Measurements from ENCODE around the gene CTRL.

The CTRL gene

DNA sequence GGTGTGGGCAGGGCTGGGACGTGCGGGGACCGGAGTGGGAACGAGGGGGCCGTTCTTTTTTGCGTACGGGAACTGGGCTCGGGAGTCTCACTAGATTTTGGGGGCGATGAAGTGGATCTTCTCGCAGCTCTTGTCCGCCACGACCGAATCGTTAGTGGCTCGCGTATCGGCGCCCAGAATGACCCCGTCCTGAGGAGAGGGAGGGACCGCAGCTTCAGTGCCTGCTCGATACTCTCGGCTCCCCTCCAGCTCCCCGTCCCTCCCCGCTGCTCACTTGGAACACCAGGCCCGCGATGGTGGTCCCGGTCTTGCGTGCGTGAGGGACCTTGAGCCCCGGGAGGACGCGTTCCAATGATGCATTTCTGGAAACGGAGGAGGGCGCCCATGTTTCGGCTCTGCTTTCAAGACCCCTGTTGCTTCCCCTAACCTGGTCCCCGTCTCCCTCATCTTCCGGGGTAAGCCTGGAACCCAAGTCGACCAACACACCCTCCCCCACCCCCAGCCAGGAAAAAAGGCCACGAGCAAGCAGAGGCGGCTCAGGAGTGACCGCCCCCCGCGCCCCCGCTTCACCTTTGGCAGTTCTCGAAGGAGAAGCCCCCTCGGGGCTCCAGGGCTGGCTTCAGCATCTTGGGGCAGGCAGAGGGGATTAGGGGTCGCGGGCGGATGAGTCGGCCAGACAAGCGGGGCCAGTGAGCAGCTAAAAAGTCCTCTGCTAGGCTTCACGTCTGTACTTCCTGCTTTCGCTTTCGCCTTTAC, 4.6 kb upstream of the CTRL start, which contains the start of gene PSMB10:
PSMB10 (minus strand) TSS at position 727 of the 756 bp plus-strand sequence; CDS start at position 626, 101 bp downstream.
- intact Hi-C loops (cut with DNase I; ENCODE audit: low total_unique reads) = no loop called here
- Histone ChIP-seq H3K4me3 (peak within 1 kb of the TSS; percentile 84 to 94), H3K36me3 (peaks cover 11 to 36% (median 17%) of the 10 kb centered on the region in 3 donors), H3K27me3 (no peaks in the 10 kb centered on the region), H3K9me3 (no peaks in the 10 kb centered on the region), H3K4me1 (peaks cover 0 to 21% (median 19%) of the 10 kb centered on the region in 4 donors), H3K27ac (peak within 1 kb of the TSS; percentile 76 to 88)
- DNase-seq = peak in 1 of 2 donors; percentile 51
- TF ChIP-seq, protein P1, sequence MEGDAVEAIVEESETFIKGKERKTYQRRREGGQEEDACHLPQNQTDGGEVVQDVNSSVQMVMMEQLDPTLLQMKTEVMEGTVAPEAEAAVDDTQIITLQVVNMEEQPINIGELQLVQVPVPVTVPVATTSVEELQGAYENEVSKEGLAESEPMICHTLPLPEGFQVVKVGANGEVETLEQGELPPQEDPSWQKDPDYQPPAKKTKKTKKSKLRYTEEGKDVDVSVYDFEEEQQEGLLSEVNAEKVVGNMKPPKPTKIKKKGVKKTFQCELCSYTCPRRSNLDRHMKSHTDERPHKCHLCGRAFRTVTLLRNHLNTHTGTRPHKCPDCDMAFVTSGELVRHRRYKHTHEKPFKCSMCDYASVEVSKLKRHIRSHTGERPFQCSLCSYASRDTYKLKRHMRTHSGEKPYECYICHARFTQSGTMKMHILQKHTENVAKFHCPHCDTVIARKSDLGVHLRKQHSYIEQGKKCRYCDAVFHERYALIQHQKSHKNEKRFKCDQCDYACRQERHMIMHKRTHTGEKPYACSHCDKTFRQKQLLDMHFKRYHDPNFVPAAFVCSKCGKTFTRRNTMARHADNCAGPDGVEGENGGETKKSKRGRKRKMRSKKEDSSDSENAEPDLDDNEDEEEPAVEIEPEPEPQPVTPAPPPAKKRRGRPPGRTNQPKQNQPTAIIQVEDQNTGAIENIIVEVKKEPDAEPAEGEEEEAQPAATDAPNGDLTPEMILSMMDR (IDR thresholded peaks at IDR 0.05) = no peak

DNA sequence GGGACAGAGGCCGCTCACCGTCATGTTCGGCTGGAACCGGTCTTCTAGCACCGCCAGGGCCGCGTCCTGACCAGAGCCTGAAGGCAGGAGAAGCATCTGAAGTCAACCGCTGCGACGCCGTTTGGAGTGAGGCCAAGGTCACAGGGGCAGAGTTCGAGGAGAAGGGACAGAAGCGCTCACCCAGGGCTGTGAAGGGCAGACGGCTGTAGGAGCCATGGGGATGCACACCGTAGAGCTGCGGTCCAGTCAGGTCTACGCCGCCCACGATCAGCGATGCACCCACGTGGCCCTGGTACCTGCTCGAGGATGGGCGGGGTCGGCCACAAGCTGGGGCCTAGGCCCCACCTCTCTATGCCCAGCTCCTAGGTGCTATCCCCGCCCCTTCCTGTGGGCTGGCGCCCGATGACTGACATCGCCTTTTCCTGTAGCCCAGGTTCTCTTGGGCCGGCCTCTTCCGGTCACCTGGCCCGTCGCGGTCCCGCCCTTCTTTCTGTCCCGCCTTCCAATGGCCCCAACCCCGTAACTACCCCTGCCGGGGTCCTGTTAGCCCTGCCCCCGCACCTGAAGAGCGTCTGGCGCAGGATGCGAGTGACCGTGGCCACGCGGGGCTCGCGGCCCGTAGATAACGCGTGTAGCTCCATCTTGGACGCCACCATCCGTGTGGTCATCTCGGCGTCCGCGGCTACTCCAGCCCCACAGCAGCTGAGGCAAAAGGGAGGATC, 3.9 kb upstream of the CTRL start:
- peak overlapping the region; percentile 84 to 94 for H3K4me3 ChIP-seq
- DNase-seq = peak; percentile 95 to 97
- no peaks in the 10 kb centered on the region for H3K27me3 ChIP-seq
- H3K9me3 ChIP-seq = no peaks in the 10 kb centered on the region
- intact Hi-C loops (cut with DNase I; ENCODE audit: low total_unique reads) = no loop called here
- TF ChIP-seq, protein P1 (IDR thresholded peaks at IDR 0.05) = no peak
- H3K27ac ChIP-seq = peak overlapping the region; percentile 76 to 88
- peaks cover 0 to 21% (median 19%) of the 10 kb centered on the region in 4 donors for H3K4me1 ChIP-seq
- H3K36me3 ChIP-seq = peaks cover 8 to 43% (median 22%) of the 10 kb centered on the region in 3 donors

DNA sequence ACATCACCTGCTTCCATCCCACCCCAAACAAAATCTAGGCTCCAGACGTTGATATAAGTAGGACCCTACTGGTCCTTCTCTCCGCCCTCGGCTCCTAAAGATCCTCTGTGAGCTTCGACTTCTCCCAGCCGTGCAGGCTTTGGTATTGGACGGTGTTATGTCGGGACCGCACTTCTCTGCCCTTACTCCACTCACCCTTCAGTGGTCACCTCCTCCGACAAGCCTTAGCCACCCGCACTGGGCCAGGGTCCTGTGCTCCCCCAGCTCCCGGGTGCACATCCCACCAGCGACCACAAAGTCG, 3.4 kb upstream of the CTRL start:
- Histone ChIP-seq H3K27me3 (no peaks in the 10 kb centered on the region), H3K36me3 (peaks cover 6 to 45% (median 22%) of the 10 kb centered on the region in 3 donors), H3K9me3 (no peaks in the 10 kb centered on the region), H3K4me3 (peak overlapping the region; percentile 84 to 94), H3K27ac (peak overlapping the region; percentile 76 to 88), H3K4me1 (peaks cover 0 to 21% (median 19%) of the 10 kb centered on the region in 4 donors)
- no peak for DNase-seq
- TF ChIP-seq, protein P1 (IDR thresholded peaks at IDR 0.05) = no peak
- intact Hi-C loops (cut with DNase I; ENCODE audit: low total_unique reads) = no loop called here

DNA sequence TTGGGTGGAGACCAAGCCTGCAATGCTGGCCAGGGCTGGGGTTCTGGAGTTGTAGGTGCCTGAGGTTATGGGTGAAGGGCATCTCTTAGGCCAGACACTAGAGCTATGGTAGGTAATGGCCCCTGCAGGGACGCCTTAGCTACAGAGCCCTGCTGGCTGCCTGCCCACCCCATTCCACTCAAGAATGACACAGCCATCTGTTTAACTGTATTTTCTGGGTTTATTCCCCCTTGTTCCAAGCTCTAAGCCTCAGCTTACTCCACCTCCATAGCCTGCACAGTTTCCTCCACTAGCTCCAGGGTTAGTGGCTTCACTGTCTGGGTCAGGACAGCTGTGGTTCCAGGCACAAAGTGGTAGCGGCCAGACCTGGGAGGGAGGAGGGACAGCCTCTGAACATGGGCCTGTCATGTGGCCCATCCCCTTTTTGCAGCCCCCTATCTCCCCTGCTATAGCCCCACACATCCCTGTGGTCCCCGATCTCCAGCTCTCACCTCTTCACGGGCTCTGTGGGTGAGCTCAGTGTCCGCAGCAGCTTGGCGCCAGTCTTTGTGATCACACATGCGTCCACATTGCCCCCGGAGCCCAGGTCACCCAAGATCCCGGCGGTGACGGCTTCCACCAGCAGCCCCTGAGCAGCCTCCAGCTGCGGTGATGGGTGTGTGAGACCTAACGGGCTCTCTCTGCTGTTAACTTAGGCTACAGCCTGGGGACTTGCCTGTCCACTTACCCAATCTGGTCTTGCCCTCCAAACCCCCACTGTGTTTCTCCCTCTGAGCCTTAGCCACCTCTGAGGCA, 2.8 kb upstream of the CTRL start:
- TF ChIP-seq, protein P1 (IDR thresholded peaks at IDR 0.05) = no peak
- DNase-seq = no peak
- intact Hi-C loops (cut with DNase I; ENCODE audit: low total_unique reads) = no loop called here

DNA sequence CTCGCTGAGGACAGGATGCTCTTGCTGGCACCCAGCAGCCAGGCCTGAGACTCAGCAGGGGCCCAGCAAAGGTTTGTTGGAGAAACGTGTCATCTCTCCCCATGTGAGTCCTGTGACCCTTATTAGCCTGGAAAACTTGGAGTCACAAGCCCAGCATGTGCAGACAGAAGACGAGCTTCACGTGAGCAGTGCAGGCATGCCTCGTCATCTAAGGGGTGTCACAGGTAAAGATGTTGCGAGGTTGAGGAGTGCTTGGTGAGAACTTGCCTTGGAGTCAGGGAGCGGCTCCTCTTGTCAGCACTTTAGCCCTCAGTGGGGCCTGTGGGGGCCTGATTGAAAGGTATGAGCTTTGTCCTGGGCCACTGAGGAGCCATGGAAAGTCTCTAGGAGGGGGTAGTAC, 2.1 kb upstream of the CTRL start:
- H3K36me3 ChIP-seq = peaks cover 0 to 49% (median 20%) of the 10 kb centered on the region in 3 donors
- intact Hi-C loops (cut with DNase I; ENCODE audit: low total_unique reads) = no loop called here

More for the DNA sequence above, 2.8 kb upstream of the CTRL start:
- no peaks in the 10 kb centered on the region for H3K9me3 ChIP-seq
- H3K27me3 ChIP-seq = no peaks in the 10 kb centered on the region
- peak overlapping the region; percentile 76 to 88 for H3K27ac ChIP-seq
- peaks cover 0 to 21% (median 19%) of the 10 kb centered on the region in 4 donors for H3K4me1 ChIP-seq
- H3K4me3 ChIP-seq = peak overlapping the region; percentile 84 to 94
- H3K36me3 ChIP-seq = peaks cover under 1 to 45% (median 17%) of the 10 kb centered on the region in 3 donors

More for the DNA sequence above, 2.1 kb upstream of the CTRL start:
- DNase-seq = no peak
- H3K9me3 ChIP-seq = no peaks in the 10 kb centered on the region
- no peaks in the 10 kb centered on the region for H3K27me3 ChIP-seq
- H3K4me3 ChIP-seq = no peak overlapping the region
- no peak overlapping the region for H3K27ac ChIP-seq
- peaks cover 0 to 21% (median 19%) of the 10 kb centered on the region in 4 donors for H3K4me1 ChIP-seq
- TF ChIP-seq, protein P1 (IDR thresholded peaks at IDR 0.05) = no peak

Data from tibial artery (tissue), 4 donors.